COLO668 (cell line): ENCODE data around the gene PTGDS.
A peak's percentile ranks its signal among the peaks of the same experiment; 100 is the strongest.

ENCODE experiments used
- DNase-seq: peaks from one replicate; lab custom pipeline; 2025; ENCODE audit not compliant: unreplicated experiment; lab: John Stamatoyannopoulos, UW

PTGDS gene

GRCh38 chr9:136957461-136957860, 19.8 kb upstream of the PTGDS start:
- no peak for DNase-seq

- DNase-seq, result no peak
These were observed 19.4 kb upstream of the PTGDS start for GRCh38 chr9:136957901-136958300.

GRCh38 chr9:136958473-136958872, 18.8 kb upstream of the PTGDS start:
- no peak for DNase-seq

GRCh38 chr9:136958898-136959850, 18.1 kb upstream of the PTGDS start:
- no peak for DNase-seq

- no peak for DNase-seq
These were observed 16.9 kb upstream of the PTGDS start for GRCh38 chr9:136960212-136960937.

GRCh38 chr9:136960938-136961275, 16.4 kb upstream of the PTGDS start:
- DNase-seq, result no peak

- no peak for DNase-seq
These were observed 15.8 kb upstream of the PTGDS start for GRCh38 chr9:136961279-136962065.

- no peak for DNase-seq
These were observed 15.1 kb upstream of the PTGDS start for GRCh38 chr9:136962163-136962562.

- DNase-seq, result peak; percentile 25
These were observed 14.5 kb upstream of the PTGDS start for GRCh38 chr9:136962701-136963248.

- DNase-seq, result no peak
These were observed 14.0 kb upstream of the PTGDS start for GRCh38 chr9:136963341-136963740.

GRCh38 chr9:136963751-136964150, 13.6 kb upstream of the PTGDS start:
- no peak for DNase-seq

GRCh38 chr9:136964171-136964689, 13.1 kb upstream of the PTGDS start:
- peak; percentile 89 for DNase-seq

- DNase-seq, result no peak
These were observed 12.4 kb upstream of the PTGDS start for GRCh38 chr9:136964833-136965422.

- no peak for DNase-seq
These were observed 11.4 kb upstream of the PTGDS start for GRCh38 chr9:136965771-136966484.

- DNase-seq, result peak; percentile 14
These were observed 8.8 kb upstream of the PTGDS start for GRCh38 chr9:136968333-136969127.

GRCh38 chr9:136969150-136969549, 8.2 kb upstream of the PTGDS start:
- DNase-seq, result no peak

GRCh38 chr9:136969774-136970173, 7.5 kb upstream of the PTGDS start:
- no peak for DNase-seq

- DNase-seq, result no peak
These were observed 6.9 kb upstream of the PTGDS start for GRCh38 chr9:136970361-136970760.

GRCh38 chr9:136971746-136972145, 5.6 kb upstream of the PTGDS start:
- no peak for DNase-seq
